D721Med (cell line): ENCODE results near the gene KHK.

Source experiments
- DNase-seq: peaks from one replicate; pipeline ENCODE4 v3.0.0; 2011; ENCODE audit warnings: low spot score; ENCODE audit not compliant: insufficient read length
- FAIRE-seq: peaks from 2 replicates; lab custom pipeline; 2011; peaks lifted over from hg19 to GRCh38; lab: Jason Lieb, UNC
- CTCF ChIP-seq: IDR thresholded peaks from 2 replicates; pipeline ENCODE4 v1.5.1; 2012; ENCODE audit warnings: mild to moderate bottlenecking, control low read depth; ENCODE audit not compliant: insufficient read depth; ENCODE audit errors: missing control alignments

KHK gene

GRCh38 chr2:27060323-27060722 is 26.2 kb upstream of the KHK start:
- FAIRE-seq = no peak
- no peak for DNase-seq
- TF ChIP-seq CTCF = no peak

DNA sequence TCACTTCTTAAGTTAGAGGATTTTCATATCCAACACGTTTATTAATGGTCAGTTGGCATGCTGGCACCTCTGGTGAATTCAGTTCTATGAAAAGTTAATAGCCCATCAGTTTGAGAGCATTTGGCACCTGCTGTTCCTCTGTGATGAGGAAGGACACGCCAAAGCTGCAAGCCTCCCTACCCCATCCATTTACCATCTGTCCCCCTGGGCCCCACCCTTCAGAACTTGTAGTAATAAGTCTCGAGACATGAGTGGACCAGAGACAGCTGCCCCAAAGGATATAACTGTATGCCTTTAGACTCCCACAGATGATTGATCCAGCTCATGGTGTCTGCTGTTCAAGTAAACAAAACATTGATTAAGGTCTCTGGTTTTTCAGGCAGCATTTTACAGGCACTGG is 21.4 kb upstream of the KHK start:
- no peak for FAIRE-seq
- DNase-seq = no peak
- TF ChIP-seq CTCF = no peak

GRCh38 chr2:27067385-27067784 is 19.2 kb upstream of the KHK start:
- no peak for TF ChIP-seq CTCF
- DNase-seq (no peak), FAIRE-seq (no peak)

DNA sequence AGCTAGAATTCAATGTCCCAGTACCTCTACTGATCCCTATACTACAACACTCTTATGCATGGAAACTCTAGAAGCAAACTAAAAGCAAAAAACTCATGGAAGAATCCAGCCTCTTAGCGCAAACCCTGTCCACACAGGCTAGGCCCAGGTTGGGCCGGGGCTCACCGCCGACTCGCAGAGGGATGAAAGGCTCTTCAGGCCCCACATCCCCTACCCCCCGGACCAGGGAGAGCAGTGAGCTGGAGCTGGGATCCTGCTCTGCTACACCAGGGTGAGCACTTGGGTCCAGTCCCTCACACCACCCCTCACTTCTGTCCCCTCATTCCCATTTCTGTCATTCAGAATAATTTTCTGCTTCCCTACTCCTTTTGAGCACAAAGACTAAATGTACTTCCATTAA is 17.1 kb upstream of the KHK start:
- DNase-seq = no peak
- no peak for FAIRE-seq
- TF ChIP-seq CTCF = no peak

DNA sequence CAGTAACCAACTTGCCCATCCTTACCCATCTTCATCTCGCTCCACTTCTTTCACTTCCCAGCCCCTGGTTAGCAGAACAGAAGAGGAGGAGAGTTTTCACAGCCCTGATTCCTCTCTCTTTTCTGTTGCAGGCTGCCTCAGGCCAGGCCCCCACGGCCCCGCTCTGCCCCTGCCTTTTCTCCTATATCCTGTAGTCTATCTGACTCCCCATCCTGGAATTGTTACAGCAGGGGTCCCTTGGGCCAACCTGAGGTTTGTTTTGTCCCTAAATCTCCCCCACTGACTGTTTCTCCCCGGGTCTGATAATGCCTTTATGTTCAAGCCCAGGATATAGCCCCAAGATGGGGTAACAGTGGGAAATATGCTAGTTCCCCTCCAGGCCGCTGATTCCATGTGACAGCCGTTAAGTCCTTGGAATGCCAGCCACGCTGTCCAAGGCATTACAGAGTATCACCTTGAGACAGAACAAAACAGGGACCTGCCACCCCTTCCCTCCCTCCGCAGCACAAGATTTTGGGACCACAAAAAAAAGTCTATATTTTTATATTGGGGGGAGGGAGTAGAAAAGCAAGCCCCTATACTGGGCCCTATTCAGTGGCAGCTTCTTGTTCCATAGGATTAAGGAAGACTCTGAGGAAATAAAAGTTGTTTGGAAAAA is 16.5 kb upstream of the KHK start:
- no peak for FAIRE-seq
- no peak for DNase-seq
- no peak for TF ChIP-seq CTCF

- no peak for TF ChIP-seq CTCF
- no peak for FAIRE-seq
- no peak for DNase-seq
Measured at GRCh38 chr2:27070653-27071276, 15.8 kb upstream of the KHK start.

- FAIRE-seq (no peak), DNase-seq (peak; percentile 96)
- TF ChIP-seq CTCF = no peak
Measured at GRCh38 chr2:27071277-27071989, 15.1 kb upstream of the KHK start, which contains the start of gene OST4. Gene OST4, minus strand, starts transcription at chr2:27071654.
